Astrocyte (in vitro differentiated cells and primary cell): ENCODE results near the gene CYP8B1.

Source experiments
- CTCF ChIP-seq: IDR thresholded peaks from 2 replicates; pipeline ENCODE4 v1.5.1; 2011; ENCODE audit warnings: low read depth, mild to moderate bottlenecking, inconsistent platforms, low read length, moderate library complexity; ENCODE audit not compliant: insufficient read depth
- EZH2 ChIP-seq: IDR thresholded peaks from 2 replicates; pipeline ENCODE4 v1.6.1; 2012; ENCODE audit warnings: mild to moderate bottlenecking, low read length, inconsistent platforms; ENCODE audit not compliant: insufficient read depth

GRCh38 chr3:42880183-42880582 lies 4.5 kb upstream of the CYP8B1 start:
- TF ChIP-seq EZH2, result no peak
- TF ChIP-seq CTCF, result no peak
